IPS-NIHi7 (cell line): ENCODE results near the gene PTGDS.
"Not testable (repeated sequence)": the region's sequence is repeated elsewhere in the genome, so short reads cannot be mapped to it uniquely, and the experiment has no call there.

ENCODE experiments used
- DNase-seq: peaks from one replicate; pipeline ENCODE4 v3.0.0; 2012; ENCODE audit warnings: mixed read lengths; ENCODE audit errors: extremely low spot score

Gene PTGDS

GRCh38 chr9:136990242-136990911 lies 13.1 kb downstream of the PTGDS start:
- no peak for DNase-seq

GRCh38 chr9:136991993-136992818 lies 14.9 kb downstream of the PTGDS start, which contains the start of gene PAXX:
Gene PAXX, plus strand, starts transcription at chr9:136992422. Its CDS starts 22 bp downstream, at chr9:136992444.
- DNase-seq, result peak; percentile 99

GRCh38 chr9:136992819-136993369 lies 15.6 kb downstream of the PTGDS start:
- no peak for DNase-seq

- no peak for DNase-seq
Observed at GRCh38 chr9:136994180-136994887, 17.0 kb downstream of the PTGDS start.

- peak; percentile 70 for DNase-seq
Observed at GRCh38 chr9:136994888-136995230, 17.6 kb downstream of the PTGDS start.

GRCh38 chr9:136995362-136995761 lies 18.1 kb downstream of the PTGDS start:
- DNase-seq, result no peak

- DNase-seq, result no peak
Observed at GRCh38 chr9:136995772-136996311, 18.5 kb downstream of the PTGDS start.

GRCh38 chr9:136996361-136997292 lies 19.3 kb downstream of the PTGDS start, which contains the start of gene CLIC3:
Gene CLIC3, minus strand, starts transcription at chr9:136996568. Its CDS starts 25 bp downstream, at chr9:136996543.
- peak; percentile 64 for DNase-seq

GRCh38 chr9:136997371-136997770 lies 20.1 kb downstream of the PTGDS start:
- no peak for DNase-seq

- no peak for DNase-seq
Observed at GRCh38 chr9:136997830-136998234, 20.5 kb downstream of the PTGDS start.

- DNase-seq, result no peak
Observed at GRCh38 chr9:137000177-137000930, 23.1 kb downstream of the PTGDS start.

GRCh38 chr9:137001857-137002645 lies 24.7 kb downstream of the PTGDS start:
- DNase-seq, result no peak

- no peak for DNase-seq
Observed at GRCh38 chr9:137002646-137003041, 25.3 kb downstream of the PTGDS start.

GRCh38 chr9:137004285-137004684 lies 27.0 kb downstream of the PTGDS start:
- DNase-seq, result not testable (repeated sequence)

GRCh38 chr9:137006116-137007003 lies 29.1 kb downstream of the PTGDS start:
- no peak for DNase-seq

GRCh38 chr9:137007108-137007815 lies 30.0 kb downstream of the PTGDS start:
- DNase-seq, result no peak

GRCh38 chr9:137007816-137008270 lies 30.5 kb downstream of the PTGDS start:
- DNase-seq, result no peak
